HG03469 (cell line): ENCODE data around the gene PARL.
"Not testable (repeated sequence)": the region's sequence is repeated elsewhere in the genome, so short reads cannot be mapped to it uniquely, and the experiment has no call there.

Experiments
- ATAC-seq: cut with Tn5 transposase; IDR thresholded peaks from one replicate; pipeline ENCODE4 v1.9.1; 2021; ENCODE audit warnings: mild to moderate bottlenecking, moderate library complexity, moderate number of reproducible peaks; ENCODE audit not compliant: unreplicated experiment

The PARL gene

DNA sequence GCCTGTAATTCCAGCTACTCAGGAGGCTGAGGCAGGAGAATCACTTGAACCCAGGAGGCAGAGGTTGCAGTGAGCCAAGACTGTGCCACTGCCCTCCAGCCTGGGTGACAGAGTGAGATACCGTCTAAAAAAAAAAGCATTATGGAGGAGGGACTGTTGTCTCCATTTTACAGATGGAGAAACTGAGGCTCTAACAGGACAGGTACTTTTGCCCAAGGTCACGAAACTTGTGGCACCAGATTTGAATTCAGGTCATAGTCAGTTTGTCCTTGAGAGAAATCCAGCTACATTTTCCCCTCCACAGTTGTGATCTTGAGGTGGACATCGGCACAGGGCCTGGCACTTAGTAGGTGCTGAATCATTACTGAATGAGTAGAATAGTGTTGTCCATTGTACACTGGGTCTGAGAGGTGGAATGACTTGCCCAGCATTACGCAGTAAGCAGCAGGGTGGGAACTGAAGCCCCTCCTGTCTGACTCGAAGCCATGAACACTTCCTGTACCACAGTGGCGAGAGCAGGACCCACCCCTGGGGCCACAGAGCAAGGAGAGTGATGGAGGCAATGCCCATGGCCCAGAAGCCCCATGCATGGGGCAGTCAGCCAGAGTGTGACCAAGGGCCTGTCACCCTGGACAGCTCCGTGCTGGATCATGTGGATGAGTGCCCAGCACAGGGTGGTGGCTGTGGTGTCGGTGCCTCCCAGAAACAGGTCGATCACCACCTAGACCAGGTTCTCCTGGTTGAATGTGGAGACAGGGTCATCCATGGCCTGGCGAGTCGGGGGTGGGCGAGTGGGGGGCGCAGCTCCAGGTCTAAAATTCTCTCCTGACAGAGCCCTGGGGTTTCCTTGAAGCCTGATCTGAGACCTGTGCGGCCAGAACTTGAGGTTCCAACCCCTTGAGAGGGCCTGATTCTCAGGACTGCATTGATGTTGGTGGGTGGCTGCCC is 20.4 kb upstream of the PARL start:
- ATAC-seq, result no peak

DNA sequence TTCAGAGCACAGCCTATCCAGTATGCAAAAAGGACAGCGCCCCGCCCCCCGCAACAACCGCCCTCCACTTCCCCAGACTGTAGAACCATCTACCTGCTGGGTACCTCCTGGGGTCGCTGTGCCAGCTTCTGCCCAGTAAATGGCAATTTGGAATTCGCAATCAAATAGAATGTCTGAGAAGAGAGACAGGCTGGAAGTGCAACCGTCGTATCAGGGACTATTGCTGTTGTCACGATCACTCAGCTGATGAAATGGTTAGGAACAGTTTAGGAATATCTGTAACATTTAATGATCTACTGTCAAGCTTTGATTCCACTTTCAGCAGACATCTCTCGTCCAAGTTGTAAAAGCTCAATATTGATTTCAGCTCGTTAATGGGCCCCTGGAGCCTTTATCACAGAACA is 13.3 kb upstream of the PARL start:
- no peak for ATAC-seq

DNA sequence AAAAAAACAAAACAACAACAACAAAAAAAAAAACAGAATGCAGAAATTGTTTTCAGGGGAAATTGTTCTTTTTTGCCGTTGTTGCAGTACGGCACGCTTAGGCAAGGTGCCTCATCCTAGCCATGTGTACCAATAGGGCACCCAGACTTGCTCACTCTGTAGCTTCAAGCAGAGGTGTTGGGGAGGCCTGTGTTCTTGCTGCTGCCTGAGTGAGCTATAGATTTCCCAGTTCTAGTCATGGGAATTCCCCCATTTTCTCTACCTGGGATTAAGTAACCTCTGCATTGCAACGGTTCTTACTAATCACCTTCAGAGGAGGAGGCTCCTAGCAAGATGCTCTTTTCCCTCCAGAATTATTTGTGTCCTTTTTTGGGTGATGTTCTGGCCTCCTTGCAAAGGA is 12.9 kb upstream of the PARL start:
- ATAC-seq, result no peak

DNA sequence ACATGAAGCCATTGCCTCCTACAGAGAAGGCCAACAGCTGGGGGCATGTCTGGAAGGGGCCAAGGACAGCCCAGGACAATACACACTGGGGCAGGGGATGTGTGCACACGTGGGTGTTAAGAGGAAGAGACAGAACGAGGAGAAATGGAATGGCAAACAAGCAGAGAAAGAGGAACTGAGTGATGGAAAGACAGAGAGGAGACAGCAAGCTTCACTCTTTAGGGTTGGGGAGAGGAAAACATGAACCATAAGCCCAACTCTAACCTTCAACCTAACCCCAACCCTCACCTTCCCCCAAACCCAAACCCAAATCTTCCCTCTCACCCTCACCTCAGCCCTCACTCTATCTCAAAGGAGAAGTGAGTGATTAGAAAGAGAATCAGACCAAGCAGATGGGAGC is 11.9 kb upstream of the PARL start:
- no peak for ATAC-seq

DNA sequence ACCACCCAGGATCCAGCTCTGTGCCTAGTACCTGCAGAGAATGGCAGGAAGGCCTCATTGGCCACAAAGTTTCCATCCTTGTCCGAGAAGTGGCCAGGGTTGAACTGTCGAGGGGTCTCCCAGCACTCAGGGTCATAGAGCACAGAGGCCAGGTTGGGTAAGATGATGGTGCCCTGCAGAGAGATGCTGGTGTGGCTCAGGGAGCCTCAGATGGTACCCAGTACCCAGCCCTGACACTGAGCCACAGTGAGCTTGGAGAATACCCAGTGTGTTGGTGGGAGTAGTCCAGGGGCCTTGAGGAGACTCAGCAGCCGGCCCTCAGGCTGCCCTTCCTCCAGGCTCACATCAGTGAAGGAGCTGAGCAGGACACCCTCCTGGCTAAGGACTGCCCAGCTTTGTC is 11.5 kb upstream of the PARL start:
- ATAC-seq, result no peak

DNA sequence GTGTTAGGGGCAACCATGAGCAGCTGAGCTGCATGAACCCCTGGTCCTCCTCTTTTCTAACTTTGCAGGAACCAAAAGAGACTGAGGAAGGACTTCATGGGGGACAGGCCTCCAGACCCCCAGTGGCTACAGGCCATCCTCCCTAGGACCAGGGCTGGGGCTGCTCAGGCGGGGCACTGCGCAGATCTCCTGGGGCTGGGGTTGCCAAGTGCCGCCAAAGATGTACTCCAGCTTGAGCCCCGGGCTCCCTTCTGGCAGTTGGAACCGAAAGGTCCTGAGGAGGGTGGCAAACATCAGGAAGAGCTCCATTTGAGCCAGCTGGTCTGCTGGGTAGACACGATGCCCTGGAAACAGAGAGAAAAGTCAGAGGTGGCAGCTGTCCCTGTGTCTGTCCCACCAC is 11.1 kb upstream of the PARL start:
- ATAC-seq, result no peak

DNA sequence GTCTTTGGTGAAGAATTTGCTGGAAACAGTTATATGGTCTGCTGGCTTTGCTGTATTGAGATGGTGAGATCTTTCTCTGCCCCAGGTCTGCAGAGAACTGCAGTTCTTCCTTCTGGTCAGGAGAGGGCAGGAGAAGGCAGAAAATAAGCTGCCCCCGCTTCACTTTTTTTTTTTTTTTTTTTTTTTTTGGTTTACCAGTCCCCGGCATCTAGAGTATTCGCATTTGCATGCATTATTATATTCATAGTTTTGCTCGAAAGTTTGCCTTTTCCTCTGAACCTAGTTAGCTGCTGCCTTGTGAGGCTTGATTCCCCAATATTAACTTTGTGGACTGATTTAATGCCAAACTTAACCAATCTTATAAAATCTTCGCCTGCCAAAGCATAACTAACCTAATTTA is 10.6 kb upstream of the PARL start:
- ATAC-seq, result no peak

DNA sequence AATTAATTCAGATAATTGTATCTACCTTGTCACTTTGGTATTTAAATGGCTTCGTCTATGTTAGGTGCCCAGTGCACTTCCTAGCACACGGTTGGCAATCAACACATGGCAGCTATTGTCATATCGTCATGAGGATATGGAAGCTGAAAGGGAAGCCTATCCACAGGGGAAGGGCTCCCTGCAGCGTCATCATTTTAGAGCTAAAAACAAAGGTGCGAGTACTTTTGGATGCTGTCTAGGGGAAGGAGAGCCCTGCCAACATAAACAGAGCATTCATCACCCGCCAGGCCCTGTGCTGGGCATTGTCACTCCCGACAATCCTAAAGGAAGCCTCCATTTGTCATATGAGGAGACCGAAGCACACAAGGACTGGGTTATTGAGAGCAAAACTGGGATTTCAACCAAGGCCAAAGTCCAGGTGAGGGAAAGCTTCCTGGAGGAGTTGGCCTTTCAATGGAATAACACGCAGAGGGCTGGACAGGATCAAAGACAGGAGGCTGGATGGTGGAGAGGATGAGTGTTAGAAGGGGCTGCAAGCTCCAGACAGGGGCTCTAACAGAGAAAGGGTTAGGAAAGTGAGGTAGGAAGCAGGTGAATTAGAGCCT is 8.0 kb upstream of the PARL start:
- ATAC-seq, result no peak

DNA sequence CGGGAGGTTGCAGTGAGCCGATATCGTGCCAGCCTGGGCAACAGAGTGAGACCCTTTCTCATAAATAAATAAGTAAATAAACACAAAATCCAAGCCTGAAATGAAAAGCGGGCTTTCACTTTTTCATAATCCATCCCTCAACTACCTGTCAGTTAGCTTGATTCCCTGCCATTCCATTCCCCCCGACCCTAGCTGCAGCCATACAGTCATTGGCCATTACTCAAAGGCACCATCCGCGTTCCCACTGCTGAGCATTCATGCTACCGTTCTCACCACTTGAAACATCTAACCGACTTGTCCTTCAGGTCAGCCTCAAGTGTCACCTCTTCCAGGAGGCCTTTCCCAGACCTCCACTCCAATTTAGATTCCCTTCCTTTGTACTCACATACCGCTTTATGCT is 1.1 kb upstream of the PARL start:
- no peak for ATAC-seq

DNA sequence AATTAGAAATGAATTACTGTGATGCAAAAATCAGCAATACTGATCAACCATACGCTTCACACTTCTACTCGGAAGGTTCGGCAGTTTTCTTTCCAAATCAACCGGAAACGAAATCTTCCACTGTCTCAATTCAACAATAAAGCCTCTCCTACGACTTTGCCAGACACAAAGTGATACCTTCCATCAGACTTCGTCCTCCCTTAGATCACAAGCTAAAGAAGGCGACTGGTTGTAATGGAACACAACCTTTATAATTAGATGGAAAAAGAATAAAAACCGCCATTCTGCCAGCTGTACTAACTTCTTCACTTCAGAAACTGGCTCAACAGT is 618 bp downstream of the PARL start:
- ATAC-seq, result no peak

DNA sequence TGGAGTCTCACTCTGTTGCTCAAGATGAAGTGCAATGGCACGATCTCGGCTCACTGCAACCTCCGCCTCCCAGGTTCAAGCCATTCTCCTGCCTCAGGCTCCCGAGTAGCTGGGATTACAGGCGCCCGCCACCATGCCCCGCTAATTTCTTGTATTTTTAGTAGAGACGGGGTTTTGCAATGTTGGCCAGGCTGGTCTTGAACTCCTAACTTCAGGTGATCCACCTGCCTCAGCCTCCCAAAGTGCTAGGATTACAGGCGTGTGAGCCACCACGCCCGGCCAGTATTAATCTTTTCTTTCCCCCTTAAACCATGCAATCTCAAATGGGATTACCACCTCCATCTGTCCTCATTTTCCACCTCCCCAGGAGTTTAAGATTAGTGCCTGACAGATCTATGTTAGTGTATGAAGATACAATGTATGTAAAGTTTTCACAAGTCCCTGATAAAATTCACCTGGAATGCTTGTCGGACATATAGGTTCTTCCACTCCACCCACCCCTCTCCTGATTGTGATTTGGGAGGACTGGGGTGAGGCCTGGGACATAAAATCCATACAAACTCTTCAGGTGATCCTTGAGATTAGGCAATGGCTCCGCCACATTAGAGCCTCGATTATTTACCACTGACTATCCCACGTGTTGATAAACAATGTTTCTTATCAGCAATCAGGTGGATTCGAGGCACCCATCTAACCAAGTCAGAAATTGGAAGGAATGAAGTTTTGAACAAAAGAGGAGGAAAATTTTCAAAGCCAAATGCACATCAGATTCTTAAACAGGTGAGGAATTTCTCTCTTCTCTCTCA is 1.2 kb downstream of the PARL start:
- ATAC-seq, result no peak

DNA sequence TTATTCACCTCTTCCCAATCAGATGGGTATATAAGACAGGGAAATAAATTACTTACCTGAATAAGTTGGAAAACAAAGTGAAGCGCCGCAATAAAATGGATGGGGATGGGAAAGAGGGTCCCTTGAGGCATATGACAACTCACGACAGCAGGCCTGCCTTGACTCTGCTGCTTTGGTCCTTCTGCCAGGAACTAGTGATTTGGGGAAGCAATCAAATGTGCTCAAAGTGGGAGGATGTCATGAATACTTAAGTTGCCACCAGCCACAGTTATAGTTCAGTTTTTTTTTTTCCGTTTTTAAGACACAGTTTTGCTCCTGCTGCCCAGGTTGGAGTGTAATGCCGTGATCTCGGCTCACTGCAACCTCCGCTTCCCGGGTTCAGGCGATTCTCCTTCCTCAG is 4.6 kb downstream of the PARL start:
- no peak for ATAC-seq

DNA sequence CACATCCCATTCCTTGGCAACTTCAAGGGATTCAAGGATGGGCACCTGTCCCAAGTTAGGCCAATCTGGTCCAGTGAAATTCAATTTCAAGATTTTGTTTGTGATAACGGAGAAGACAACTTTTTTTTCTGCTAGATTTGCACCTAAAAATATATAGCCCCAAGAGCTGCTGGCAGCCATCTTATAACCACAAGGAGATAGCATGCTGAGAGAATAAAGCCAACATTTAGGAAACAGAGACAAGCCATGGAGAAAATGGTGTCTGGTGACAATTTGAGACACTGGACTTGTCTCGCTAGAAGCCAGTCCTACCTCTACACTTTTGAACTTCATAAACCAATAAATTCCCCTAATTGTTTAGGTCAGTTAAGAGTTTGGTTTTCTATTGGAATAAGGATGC is 5.4 kb downstream of the PARL start:
- ATAC-seq, result no peak

DNA sequence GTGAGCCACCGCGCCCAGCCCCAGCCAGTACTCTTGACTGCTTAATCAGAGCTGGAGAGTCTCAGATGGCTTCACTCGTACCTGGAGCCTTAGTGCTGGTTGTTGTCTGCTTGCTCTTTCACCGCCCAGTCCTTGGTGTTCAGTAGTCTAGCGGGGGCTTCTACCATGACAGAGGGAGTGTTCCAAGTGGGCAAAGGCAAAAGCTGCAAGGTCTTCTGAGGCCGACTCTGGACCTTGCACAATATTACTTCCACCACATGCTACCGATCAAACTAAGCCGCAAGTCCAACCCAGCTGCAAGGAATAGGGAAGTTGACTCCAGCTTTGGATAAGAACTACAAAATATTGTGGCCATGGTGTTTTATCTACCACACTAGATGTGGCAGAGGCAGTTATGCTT is 6.6 kb downstream of the PARL start:
- no peak for ATAC-seq

DNA sequence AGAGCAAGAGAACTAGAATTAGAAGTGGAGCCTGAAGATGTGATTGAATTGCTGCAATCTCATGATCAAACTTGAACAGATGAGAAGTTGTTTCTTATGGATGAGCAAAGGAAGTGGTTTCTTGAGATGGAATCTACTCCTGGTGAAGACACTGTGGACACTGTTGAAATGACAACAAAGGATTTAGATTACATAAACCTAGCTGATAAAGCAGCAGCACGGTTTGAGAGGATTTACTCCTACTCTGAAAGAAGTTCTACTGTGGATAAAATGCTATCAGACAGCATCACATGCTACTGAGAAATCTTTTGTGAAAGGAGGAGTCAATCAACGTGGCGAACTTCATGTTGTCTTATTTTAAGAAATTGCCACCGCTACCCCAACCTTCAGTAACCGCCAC is 7.5 kb downstream of the PARL start:
- ATAC-seq, result not testable (repeated sequence)

DNA sequence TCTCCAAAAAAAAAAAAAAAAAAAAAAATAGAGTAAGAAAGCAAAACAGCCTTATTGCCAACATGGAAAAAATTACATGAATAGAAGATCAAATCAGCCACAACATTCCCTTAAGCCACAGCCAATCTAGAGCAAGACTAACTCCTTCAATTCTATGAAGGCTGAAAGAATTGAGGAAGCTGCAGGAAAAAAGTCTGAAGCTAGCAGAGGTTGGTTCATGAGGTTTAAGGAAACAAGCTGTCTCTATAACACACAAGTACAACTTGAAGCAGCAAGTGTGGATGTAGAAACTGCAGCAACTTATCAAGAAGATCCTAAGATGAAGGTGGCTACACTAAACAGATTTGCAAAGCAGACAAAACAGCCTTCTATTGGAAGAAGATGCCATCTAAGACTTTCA is 9.3 kb downstream of the PARL start:
- no peak for ATAC-seq

DNA sequence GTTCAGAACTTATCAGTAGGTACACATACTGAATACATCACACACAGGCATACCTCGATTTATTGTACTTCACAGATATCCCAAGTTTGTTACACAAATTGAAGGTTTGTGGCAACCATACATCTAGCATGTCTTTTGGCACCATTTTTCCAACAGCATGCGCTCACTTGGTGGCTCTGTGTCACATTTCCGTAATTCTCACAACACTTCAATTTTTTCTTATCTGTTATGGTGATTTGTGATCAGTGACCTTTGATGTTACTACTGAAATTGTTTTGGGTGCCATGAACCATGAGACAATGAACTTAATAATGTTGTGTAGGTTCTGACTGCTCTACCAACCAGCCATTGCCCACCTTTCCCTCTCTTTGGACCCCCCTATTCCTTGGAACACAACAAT is 10.8 kb downstream of the PARL start:
- ATAC-seq, result no peak

DNA sequence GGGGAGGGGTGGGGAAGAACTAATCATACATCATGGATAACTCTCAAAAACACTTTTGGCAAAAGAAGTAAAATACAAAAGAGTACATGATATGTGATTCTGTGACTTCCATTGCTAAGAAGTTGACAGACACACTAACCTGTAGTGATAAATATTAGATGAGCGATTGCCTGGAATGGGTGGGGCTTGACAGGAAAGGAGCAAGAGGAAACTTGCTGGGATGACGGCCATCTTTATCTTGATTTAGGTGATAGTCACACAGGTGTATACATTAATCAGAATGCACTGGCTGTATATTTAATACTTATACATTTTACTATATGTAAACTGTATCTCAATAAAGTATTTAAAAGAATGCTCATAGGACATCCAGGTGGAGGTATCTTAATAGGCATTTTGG is 13.1 kb downstream of the PARL start:
- no peak for ATAC-seq

DNA sequence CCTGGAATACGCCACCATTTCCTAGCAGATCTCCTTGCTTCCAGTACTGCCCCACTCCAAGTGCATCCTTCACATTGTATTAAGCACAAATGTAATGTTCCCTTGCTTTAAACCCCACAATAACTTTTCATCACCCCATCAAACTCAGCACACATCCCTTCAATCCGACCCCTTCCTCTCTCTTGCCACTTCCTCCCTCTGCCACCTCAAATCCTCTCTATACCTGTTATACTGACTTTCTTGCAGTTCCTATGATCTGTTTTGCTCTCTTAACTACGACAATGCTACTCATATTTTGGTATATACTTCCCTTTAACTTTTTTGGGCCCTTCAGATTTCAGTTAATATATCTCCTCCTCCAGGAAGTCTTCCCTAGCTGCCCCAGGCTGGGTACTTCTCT is 14.1 kb downstream of the PARL start:
- no peak for ATAC-seq

DNA sequence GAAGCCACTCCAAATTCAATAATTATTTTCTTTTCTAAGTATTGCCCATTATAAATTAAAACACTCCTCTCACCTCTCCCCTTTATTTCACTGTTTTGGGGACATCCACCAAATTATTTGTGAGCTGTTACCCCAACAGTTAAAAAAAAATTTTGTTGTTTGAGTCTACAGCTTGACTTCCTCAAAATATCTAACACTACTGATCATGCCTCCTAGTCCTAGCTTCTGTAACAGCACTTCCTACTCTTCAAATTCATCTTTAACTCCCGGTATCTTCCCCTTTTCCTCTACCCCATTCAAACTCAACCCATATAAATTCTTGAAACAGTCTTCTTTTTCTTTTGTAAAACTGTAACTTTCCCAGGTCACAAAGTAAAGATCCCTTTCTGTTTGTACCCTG is 15.9 kb downstream of the PARL start:
- ATAC-seq, result no peak

DNA sequence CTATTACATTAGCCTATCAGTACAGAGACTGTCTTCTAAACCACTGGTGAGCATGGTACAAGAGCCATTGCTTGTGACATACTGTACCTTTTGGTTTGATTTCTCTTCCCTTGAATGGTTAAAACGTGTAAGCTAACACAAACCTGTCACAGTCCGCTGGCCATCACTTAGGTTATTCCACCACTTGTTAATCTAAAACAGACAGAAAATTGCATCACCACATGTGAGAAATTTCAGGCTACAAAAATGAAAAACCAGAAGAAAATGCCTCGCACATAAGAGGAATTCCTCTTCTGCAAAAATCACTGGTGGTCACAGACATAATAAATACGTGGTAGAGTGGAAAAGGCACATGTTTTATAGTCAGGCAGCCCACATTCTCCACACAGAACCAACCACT is 22.1 kb downstream of the PARL start:
- no peak for ATAC-seq

DNA sequence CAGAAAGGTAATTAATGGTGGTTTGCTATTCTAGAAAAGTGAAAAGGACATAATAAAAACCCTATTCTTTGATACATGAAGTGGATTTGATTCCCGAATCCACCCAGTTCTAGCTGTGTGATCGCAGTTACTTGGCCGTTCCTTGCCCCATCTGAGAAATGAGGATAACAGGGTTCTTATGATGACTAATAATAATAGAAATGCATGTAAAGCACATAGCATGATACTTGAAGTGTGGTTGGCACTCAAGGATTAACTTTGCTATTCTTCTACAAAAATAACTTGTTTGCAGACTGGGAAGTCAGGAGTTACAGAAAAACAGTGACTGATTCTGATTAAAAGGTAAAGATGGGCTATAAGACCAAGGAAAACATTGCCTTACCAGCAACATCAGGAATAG is 26.8 kb downstream of the PARL start:
- no peak for ATAC-seq
